WTC11 (cell line): ENCODE data around the gene FPGT. TPM values are rescaled to one million over a fixed set of nuclear protein-coding genes. Genes with fewer than 3 reads are reported as not detected.
"Not testable (repeated sequence)": the region's sequence is repeated elsewhere in the genome, so short reads cannot be mapped to it uniquely, and the experiment has no call there.

ENCODE experiments used
- ATAC-seq: fragments of 200-7000 bp; cut with Tn5 transposase; 2 replicates; pipeline ENCODE4 v1.10.0; 2021; ENCODE audit warnings: mild to moderate bottlenecking, moderate library complexity
- CTCF ChIA-PET: fragments of 300-600 bp; sonication (Branson Sonifier 250); formaldehyde crosslinking; loops from one replicate; lab custom pipeline; 2021; ENCODE audit warnings: antibody characterized with exemption; lab: Charles Lee
- POLR2A ChIA-PET: fragments of 350-600 bp; sonication (Branson Sonifier 250); formaldehyde crosslinking; loops from one replicate; lab custom pipeline; 2021; ENCODE audit warnings: antibody characterized with exemption; lab: Charles Lee
- DNase-seq: peaks from one replicate; pipeline ENCODE4 v3.0.0; 2021; ENCODE audit warnings: low spot score
- H3K27ac Mint-ChIP-seq: 2 replicates; pipeline ENCODE4 v1.8.0; 2021; ENCODE audit warnings: mixed read lengths
- H3K27me3 Mint-ChIP-seq: 2 replicates; pipeline ENCODE4 v1.8.0; 2021; ENCODE audit warnings: low read depth, mild to moderate bottlenecking, moderate library complexity, mixed read lengths
- H3K36me3 Mint-ChIP-seq: 2 replicates; pipeline ENCODE4 v1.8.0; 2021; ENCODE audit warnings: mixed read lengths
- H3K4me1 Mint-ChIP-seq: 2 replicates; pipeline ENCODE4 v1.8.0; 2022; ENCODE audit warnings: mixed read lengths
- H3K4me3 Mint-ChIP-seq: 2 replicates; pipeline ENCODE4 v1.8.0; 2021; ENCODE audit warnings: mild to moderate bottlenecking, moderate library complexity, mixed read lengths
- H3K9me3 Mint-ChIP-seq: 2 replicates; pipeline ENCODE4 v1.8.0; 2021; ENCODE audit warnings: mixed read lengths
- AFF4 ChIP-seq: sonication (generic); formaldehyde crosslinking; IDR thresholded peaks from 2 replicates; pipeline ENCODE4 v1.8.1; 2023; ENCODE audit warnings: mild to moderate bottlenecking, missing genetic modification reagents, borderline replicate concordance
- CREB1 ChIP-seq: sonication (generic); formaldehyde crosslinking; IDR thresholded peaks from 2 replicates; pipeline ENCODE4 v1.8.0; 2023; ENCODE audit warnings: mild to moderate bottlenecking, missing genetic modification reagents
- ELF4 ChIP-seq: sonication (generic); formaldehyde crosslinking; IDR thresholded peaks from 2 replicates; pipeline ENCODE4 v1.8.1; 2022; ENCODE audit warnings: low read depth, mild to moderate bottlenecking, moderate library complexity, missing genetic modification reagents
- EMX1 ChIP-seq: fragments of 250-450 bp; sonication (Bioruptor Pico); IDR thresholded peaks from 2 replicates; pipeline ENCODE4 v1.8.0; 2021; ENCODE audit warnings: mild to moderate bottlenecking
- ESRRA ChIP-seq: sonication (generic); formaldehyde crosslinking; IDR thresholded peaks from 2 replicates; pipeline ENCODE4 v1.8.1; 2022; ENCODE audit warnings: mild to moderate bottlenecking, missing genetic modification reagents, borderline replicate concordance
- FOXP4 ChIP-seq: sonication (generic); formaldehyde crosslinking; IDR thresholded peaks from 2 replicates; pipeline ENCODE4 v1.8.0; 2022; ENCODE audit warnings: mild to moderate bottlenecking, missing genetic modification reagents
- GABPB1 ChIP-seq: sonication (generic); formaldehyde crosslinking; IDR thresholded peaks from 2 replicates; pipeline ENCODE4 v1.8.1; 2023; ENCODE audit warnings: mild to moderate bottlenecking, missing genetic modification reagents
- GRHL2 ChIP-seq: fragments of 250-450 bp; sonication (Bioruptor Pico); IDR thresholded peaks from 2 replicates; pipeline ENCODE4 v1.8.0; 2022; ENCODE audit warnings: mild to moderate bottlenecking, moderate library complexity; ENCODE audit not compliant: insufficient replicate concordance, severe bottlenecking
- GTF2I ChIP-seq: fragments of 250-450 bp; sonication (Bioruptor Pico); conservative IDR thresholded peaks from 2 replicates; pipeline ENCODE4 v1.4.0; 2021; ENCODE audit warnings: mild to moderate bottlenecking
- IRF2 ChIP-seq: sonication (generic); formaldehyde crosslinking; IDR thresholded peaks from 2 replicates; pipeline ENCODE4 v1.8.0; 2022; ENCODE audit warnings: low read depth, missing genetic modification reagents, borderline replicate concordance
- KAT7 ChIP-seq: sonication (generic); formaldehyde crosslinking; IDR thresholded peaks from 2 replicates; pipeline ENCODE4 v1.8.1; 2023; ENCODE audit warnings: missing genetic modification reagents, mild to moderate bottlenecking, borderline replicate concordance
- RORB ChIP-seq: fragments of 250-450 bp; sonication (Bioruptor Pico); IDR thresholded peaks from 2 replicates; pipeline ENCODE4 v1.9.0; 2021; ENCODE audit warnings: mild to moderate bottlenecking
- SMAD4 ChIP-seq: sonication (generic); formaldehyde crosslinking; IDR thresholded peaks from 2 replicates; pipeline ENCODE4 v1.8.0; 2022; ENCODE audit warnings: mild to moderate bottlenecking, missing genetic modification reagents
- TP53 ChIP-seq: sonication (generic); formaldehyde crosslinking; IDR thresholded peaks from 2 replicates; pipeline ENCODE4 v1.8.1; 2023; ENCODE audit warnings: mild to moderate bottlenecking, missing genetic modification reagents
- ZMAT4 ChIP-seq: fragments of 250-450 bp; sonication (Bioruptor Pico); IDR thresholded peaks from 2 replicates; pipeline ENCODE4 v1.9.0; 2021; ENCODE audit warnings: mild to moderate bottlenecking
- ZNF121 ChIP-seq: sonication (generic); formaldehyde crosslinking; IDR thresholded peaks from 2 replicates; pipeline ENCODE4 v1.8.0; 2023; ENCODE audit warnings: missing genetic modification reagents
- ZNF138 ChIP-seq: sonication (generic); formaldehyde crosslinking; conservative IDR thresholded peaks from 2 replicates; pipeline ENCODE4 v1.8.1; 2022; ENCODE audit warnings: mild to moderate bottlenecking, moderate library complexity, missing genetic modification reagents
- ZNF512 ChIP-seq: sonication (generic); formaldehyde crosslinking; IDR thresholded peaks from 2 replicates; pipeline ENCODE4 v1.8.1; 2022; ENCODE audit warnings: missing genetic modification reagents, borderline replicate concordance
- ZNF671 ChIP-seq: fragments of 250-450 bp; sonication (Bioruptor Pico); IDR thresholded peaks from 2 replicates; pipeline ENCODE4 v1.8.0; 2021; ENCODE audit warnings: mild to moderate bottlenecking
- total RNA-seq: library from RNA; stranded (reverse); gene quantifications from 3 replicates; pipeline ENCODE4 v1.2.3, GENCODE V29; 2021
- TF ChIP-seq, protein P1 (sequence below): sonication (generic); formaldehyde crosslinking; IDR thresholded peaks from 2 replicates; pipeline ENCODE4 v1.8.1; 2022; ENCODE audit warnings: mild to moderate bottlenecking, missing genetic modification reagents, moderate library complexity, borderline replicate concordance
- TF ChIP-seq, protein P2 (sequence below): sonication (generic); formaldehyde crosslinking; IDR thresholded peaks from 2 replicates; pipeline ENCODE4 v1.8.1; 2023; ENCODE audit warnings: mild to moderate bottlenecking, moderate library complexity, missing genetic modification reagents

FPGT gene
- total RNA-seq, 1 experiment from 2014 or later: 3.9 TPM

DNA sequence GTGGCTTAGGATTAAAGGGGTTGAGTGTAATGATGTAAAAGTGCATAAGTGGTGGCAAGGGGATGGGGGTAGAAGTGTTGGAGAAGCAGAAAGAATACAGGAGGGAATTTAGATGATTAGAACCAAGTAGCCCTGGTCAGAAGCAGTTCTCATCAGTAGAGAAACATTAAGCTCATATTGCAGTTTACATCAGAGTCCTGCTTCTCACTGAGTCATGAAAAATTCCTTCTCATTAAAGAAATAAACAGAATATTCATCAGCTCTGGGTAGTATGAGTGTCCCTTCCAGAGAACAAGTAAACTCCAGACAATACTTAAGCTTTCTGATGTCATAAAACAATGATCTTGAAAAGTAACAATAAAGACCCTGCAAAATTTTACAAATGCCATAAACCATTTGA is 36.5 kb upstream of the FPGT start (continued):
- TF ChIP-seq ELF4 (CRISPR knock-in tag) (no peak), AFF4 (no peak), CREB1 (CRISPR knock-in tag) (no peak), ZNF671 (no peak), IRF2 (CRISPR knock-in tag) (no peak), EMX1 (no peak)
- TF ChIP-seq, protein P1, sequence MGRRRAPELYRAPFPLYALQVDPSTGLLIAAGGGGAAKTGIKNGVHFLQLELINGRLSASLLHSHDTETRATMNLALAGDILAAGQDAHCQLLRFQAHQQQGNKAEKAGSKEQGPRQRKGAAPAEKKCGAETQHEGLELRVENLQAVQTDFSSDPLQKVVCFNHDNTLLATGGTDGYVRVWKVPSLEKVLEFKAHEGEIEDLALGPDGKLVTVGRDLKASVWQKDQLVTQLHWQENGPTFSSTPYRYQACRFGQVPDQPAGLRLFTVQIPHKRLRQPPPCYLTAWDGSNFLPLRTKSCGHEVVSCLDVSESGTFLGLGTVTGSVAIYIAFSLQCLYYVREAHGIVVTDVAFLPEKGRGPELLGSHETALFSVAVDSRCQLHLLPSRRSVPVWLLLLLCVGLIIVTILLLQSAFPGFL (CRISPR knock-in tag): no peak
- TF ChIP-seq, all 79 proteins: peak for 0

GRCh38 chr1:74162333-74162732 is 35.7 kb upstream of the FPGT start:
- Mint-ChIP-seq H3K27ac (no peak overlapping the region), H3K4me3 (no peak overlapping the region), H3K36me3 (no peaks in the 10 kb centered on the region), H3K9me3 (no peaks in the 10 kb centered on the region), H3K27me3 (no peaks in the 10 kb centered on the region), H3K4me1 (no peaks in the 10 kb centered on the region)
- POLR2A ChIA-PET: no interaction called here
- TF ChIP-seq RORB (CRISPR knock-in tag) (no peak), ZNF121 (CRISPR knock-in tag) (no peak), ESRRA (no peak), ZNF512 (CRISPR knock-in tag) (no peak), ZNF138 (CRISPR knock-in tag) (no peak), TP53 (CRISPR knock-in tag) (no peak), SMAD4 (CRISPR knock-in tag) (no peak), ZMAT4 (CRISPR knock-in tag) (no peak), ZNF671 (no peak), GABPB1 (CRISPR knock-in tag) (no peak), FOXP4 (CRISPR knock-in tag) (no peak), KAT7 (CRISPR knock-in tag) (no peak), GRHL2 (CRISPR knock-in tag) (no peak), GTF2I (CRISPR knock-in tag) (no peak)
- TF ChIP-seq, protein P2, sequence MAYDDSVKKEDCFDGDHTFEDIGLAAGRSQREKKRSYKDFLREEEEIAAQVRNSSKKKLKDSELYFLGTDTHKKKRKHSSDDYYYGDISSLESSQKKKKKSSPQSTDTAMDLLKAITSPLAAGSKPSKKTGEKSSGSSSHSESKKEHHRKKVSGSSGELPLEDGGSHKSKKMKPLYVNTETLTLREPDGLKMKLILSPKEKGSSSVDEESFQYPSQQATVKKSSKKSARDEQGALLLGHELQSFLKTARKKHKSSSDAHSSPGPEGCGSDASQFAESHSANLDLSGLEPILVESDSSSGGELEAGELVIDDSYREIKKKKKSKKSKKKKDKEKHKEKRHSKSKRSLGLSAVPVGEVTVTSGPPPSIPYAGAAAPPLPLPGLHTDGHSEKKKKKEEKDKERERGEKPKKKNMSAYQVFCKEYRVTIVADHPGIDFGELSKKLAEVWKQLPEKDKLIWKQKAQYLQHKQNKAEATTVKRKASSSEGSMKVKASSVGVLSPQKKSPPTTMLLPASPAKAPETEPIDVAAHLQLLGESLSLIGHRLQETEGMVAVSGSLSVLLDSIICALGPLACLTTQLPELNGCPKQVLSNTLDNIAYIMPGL (CRISPR knock-in tag): no peak
- ATAC-seq (no peak), DNase-seq (no peak)
- CTCF ChIA-PET: no interaction called here

GRCh38 chr1:74174423-74174822 is 23.6 kb upstream of the FPGT start:
- H3K27ac Mint-ChIP-seq, H3K27me3 Mint-ChIP-seq, H3K9me3 Mint-ChIP-seq, ATAC-seq, H3K4me3 Mint-ChIP-seq, DNase-seq, H3K4me1 Mint-ChIP-seq, CTCF ChIA-PET, POLR2A ChIA-PET, H3K36me3 Mint-ChIP-seq: not testable (repeated sequence)
